OCI-LY7 (cell line): Measurements from ENCODE around the gene GLO1. TPM values are rescaled to one million over a fixed set of nuclear protein-coding genes. Genes with fewer than 3 reads are reported as not detected.

Experiments used
- BruUV-seq: library from RNA; stranded (reverse); fragments of 400-500 nt; replicated peaks from 2 replicates; lab custom pipeline; 2021; lab: Mats Ljungman, UMichigan
- CTCF ChIA-PET: fragments of 300-600 bp; sonication (Branson Sonifier 250); formaldehyde crosslinking; loops from one replicate; lab custom pipeline; 2022; ENCODE audit warnings: antibody characterized with exemption; ENCODE audit not compliant: unreplicated experiment; lab: Charles Lee
- POLR2A ChIA-PET: fragments of 300-600 bp; sonication (Branson Sonifier 250); formaldehyde crosslinking; loops from one replicate; lab custom pipeline; 2022; ENCODE audit warnings: antibody characterized with exemption; lab: Charles Lee
- DNase-seq: peaks from one replicate; pipeline ENCODE4 v3.0.0-alpha.2; 2015; ENCODE audit warnings: low spot score
- H2AFZ ChIP-seq: fragments of 200-600 bp; sonication (generic), shearing (Covaris generic); 2 replicates; pipeline ENCODE4 v1.6.1; 2014; ENCODE audit warnings: mild to moderate bottlenecking, antibody characterized with exemption, low read length, moderate library complexity
- H3K27ac ChIP-seq: fragments of 200-600 bp; sonication (generic); 2 replicates; pipeline ENCODE4 v1.5.1; 2014; ENCODE audit warnings: mixed run types, low read depth, mild to moderate bottlenecking, moderate library complexity, low read length, inconsistent platforms; ENCODE audit not compliant: poor library complexity, severe bottlenecking
- H3K36me3 ChIP-seq: fragments of 200-600 bp; sonication (generic); 2 replicates; pipeline ENCODE4 v1.6.1; 2014; ENCODE audit warnings: mild to moderate bottlenecking, antibody characterized with exemption, low read length, moderate library complexity, mixed read lengths; ENCODE audit not compliant: insufficient read depth
- H3K4me1 ChIP-seq: fragments of 200-600 bp; sonication (generic); 2 replicates; pipeline ENCODE4 v1.5.1; 2014; ENCODE audit warnings: mild to moderate bottlenecking, low read length; ENCODE audit not compliant: insufficient read depth, poor library complexity, severe bottlenecking
- H3K4me2 ChIP-seq: fragments of 200-600 bp; sonication (generic); 2 replicates; pipeline ENCODE4 v1.6.1; 2014; ENCODE audit warnings: mild to moderate bottlenecking, low read length
- H3K4me3 ChIP-seq: fragments of 200-600 bp; sonication (generic); 2 replicates; pipeline ENCODE4 v1.5.1; 2014; ENCODE audit warnings: mild to moderate bottlenecking, low read depth, low read length; ENCODE audit not compliant: poor library complexity, severe bottlenecking
- H3K79me2 ChIP-seq: fragments of 200-600 bp; sonication (generic); 2 replicates; pipeline ENCODE4 v1.6.1; 2016; ENCODE audit warnings: low read depth, mild to moderate bottlenecking, low read length, moderate library complexity, mixed read lengths; ENCODE audit not compliant: insufficient read depth
- H3K9me2 ChIP-seq: fragments of 200-600 bp; sonication (generic); 2 replicates; pipeline ENCODE4 v1.6.1; 2016; ENCODE audit warnings: mild to moderate bottlenecking, low read length, mixed read lengths; ENCODE audit not compliant: insufficient read depth
- H3K9me3 ChIP-seq: fragments of 200-600 bp; sonication (generic); 2 replicates; pipeline ENCODE4 v1.6.1; 2014; ENCODE audit warnings: mild to moderate bottlenecking, mixed run types, low read length, mixed read lengths
- H4K20me1 ChIP-seq: fragments of 200-600 bp; sonication (generic); 2 replicates; pipeline ENCODE4 v1.6.1; 2014; ENCODE audit warnings: mild to moderate bottlenecking, antibody characterized with exemption, low read length, moderate library complexity, mixed read lengths; ENCODE audit not compliant: insufficient read depth
- EZH2phosphoT487 ChIP-seq: fragments of 200-600 bp; sonication (generic); IDR thresholded peaks from 2 replicates; pipeline ENCODE4 v1.6.1; 2018; ENCODE audit warnings: low read depth, borderline replicate concordance, mild to moderate bottlenecking, mixed run types, antibody characterized with exemption, low read length, moderate library complexity, mixed read lengths
- intact Hi-C: fragments of 100-400 bp; cut with micrococcal nuclease; formaldehyde crosslinking; loops from one replicate; pipeline ENCODE4 v1.10.0; 2022; ENCODE audit not compliant: unreplicated experiment
- total RNA-seq, 2 experiments: library from RNA; depleted of rRNA in 1 of 2; stranded (reverse); fragments of >200 nt in 1 of 2; shearing (Covaris generic) in 1 of 2; gene quantifications; 2 replicates each; pipeline ENCODE4 v1.2.3, GENCODE V29; 2014 to 2022
- TF ChIP-seq, protein P1 (sequence below): fragments of 200-600 bp; sonication (generic); conservative IDR thresholded peaks from 2 replicates; pipeline ENCODE4 v1.5.1; 2014; ENCODE audit warnings: mild to moderate bottlenecking, antibody characterized with exemption, low read length, moderate library complexity, mixed read lengths

Gene GLO1
- total RNA-seq, 2 experiments from 2014 or later = 92.2 to 93.2 TPM

DNA sequence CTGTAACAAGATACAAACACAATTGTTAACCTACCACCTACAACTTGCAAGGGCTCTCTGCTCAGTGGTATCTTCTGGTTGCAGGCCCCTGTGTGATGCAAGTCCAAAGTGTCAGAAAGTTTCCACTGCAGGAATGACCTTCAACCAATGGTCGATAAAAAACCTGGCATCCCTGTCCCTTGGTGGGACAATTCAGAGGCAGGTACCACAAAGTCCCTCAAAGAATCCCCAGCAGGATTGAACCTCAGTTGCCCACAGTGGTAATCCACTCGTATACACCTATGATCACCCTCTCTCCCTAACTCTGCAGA lies 15.9 kb downstream of the GLO1 start:
- no peak overlapping the region for H2AFZ ChIP-seq
- no peak for DNase-seq
- TF ChIP-seq, protein P1, sequence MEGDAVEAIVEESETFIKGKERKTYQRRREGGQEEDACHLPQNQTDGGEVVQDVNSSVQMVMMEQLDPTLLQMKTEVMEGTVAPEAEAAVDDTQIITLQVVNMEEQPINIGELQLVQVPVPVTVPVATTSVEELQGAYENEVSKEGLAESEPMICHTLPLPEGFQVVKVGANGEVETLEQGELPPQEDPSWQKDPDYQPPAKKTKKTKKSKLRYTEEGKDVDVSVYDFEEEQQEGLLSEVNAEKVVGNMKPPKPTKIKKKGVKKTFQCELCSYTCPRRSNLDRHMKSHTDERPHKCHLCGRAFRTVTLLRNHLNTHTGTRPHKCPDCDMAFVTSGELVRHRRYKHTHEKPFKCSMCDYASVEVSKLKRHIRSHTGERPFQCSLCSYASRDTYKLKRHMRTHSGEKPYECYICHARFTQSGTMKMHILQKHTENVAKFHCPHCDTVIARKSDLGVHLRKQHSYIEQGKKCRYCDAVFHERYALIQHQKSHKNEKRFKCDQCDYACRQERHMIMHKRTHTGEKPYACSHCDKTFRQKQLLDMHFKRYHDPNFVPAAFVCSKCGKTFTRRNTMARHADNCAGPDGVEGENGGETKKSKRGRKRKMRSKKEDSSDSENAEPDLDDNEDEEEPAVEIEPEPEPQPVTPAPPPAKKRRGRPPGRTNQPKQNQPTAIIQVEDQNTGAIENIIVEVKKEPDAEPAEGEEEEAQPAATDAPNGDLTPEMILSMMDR = no peak
- TF ChIP-seq EZH2phosphoT487 = no peak
- no TSS peak for BruUV-seq
- H3K4me1 ChIP-seq = peaks cover 9% of the 10 kb centered on the region
- H3K9me3 ChIP-seq = no peaks in the 10 kb centered on the region
- peaks cover 42% of the 10 kb centered on the region; the same call in 1 of the 2 replicates for H3K79me2 ChIP-seq
- no peak overlapping the region for H3K27ac ChIP-seq
- no peaks in the 10 kb centered on the region for H3K9me2 ChIP-seq
- no peak overlapping the region for H3K4me2 ChIP-seq
- H3K36me3 ChIP-seq = peaks cover 55% of the 10 kb centered on the region
- no peak overlapping the region for H3K4me3 ChIP-seq
- intact Hi-C loops = no loop called here
- ChIA-PET POLR2A (interaction anchor here (1.0 kb wide), 1 partner anchor 16 kb away, joined by 3 read pairs; the partner anchor contains the start of gene GLO1), CTCF (no interaction called here)
- peaks cover 19% of the 10 kb centered on the region for H4K20me1 ChIP-seq

DNA sequence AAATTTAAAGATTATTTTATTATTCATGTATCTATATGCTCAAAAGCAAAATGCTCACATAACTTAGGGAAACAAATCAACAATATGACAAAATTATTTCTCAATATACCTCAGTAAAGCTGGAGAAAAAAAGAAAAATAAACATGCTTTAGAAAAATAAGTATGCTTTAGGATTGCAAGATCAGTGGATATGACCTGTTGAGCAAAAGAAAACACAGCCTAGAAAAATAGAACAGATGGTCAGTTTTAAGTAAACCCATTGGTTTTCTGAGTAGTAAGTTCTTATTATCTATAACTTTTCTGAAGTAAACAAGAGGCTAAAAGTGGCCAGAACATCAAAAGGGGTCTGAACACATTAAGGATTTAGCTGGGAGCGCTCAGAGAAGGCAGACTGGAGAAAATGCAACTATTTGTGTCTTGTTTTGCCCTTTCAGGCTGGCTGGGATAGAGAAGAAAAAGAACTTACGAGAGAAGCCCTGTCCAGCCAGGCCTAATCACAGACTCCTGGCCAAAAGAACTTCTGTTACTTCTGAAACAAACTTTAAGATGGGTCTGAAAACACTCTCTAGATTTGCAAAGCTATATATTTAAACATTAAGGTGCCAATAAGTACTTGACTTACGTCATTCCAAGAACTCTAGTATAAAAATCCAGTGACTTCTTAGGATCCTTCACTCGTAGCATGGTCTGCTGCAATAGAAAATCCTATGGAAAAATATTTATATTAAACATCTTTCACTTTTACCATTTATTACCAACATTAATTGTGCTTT lies 16.5 kb downstream of the GLO1 start:
- H3K4me2 ChIP-seq = no peak overlapping the region
- no peak overlapping the region for H3K27ac ChIP-seq
- H3K4me1 ChIP-seq = peaks cover 9% of the 10 kb centered on the region
- ChIA-PET CTCF (no interaction called here), POLR2A (interaction anchor here (1.0 kb wide), 1 partner anchor 16 kb away, joined by 3 read pairs; the partner anchor contains the start of gene GLO1)
- no peak overlapping the region for H3K4me3 ChIP-seq
- H3K9me2 ChIP-seq = no peaks in the 10 kb centered on the region
- no peaks in the 10 kb centered on the region for H3K9me3 ChIP-seq
- BruUV-seq = no TSS peak
- no peak overlapping the region for H2AFZ ChIP-seq
- intact Hi-C loops = no loop called here
- no peak for TF ChIP-seq EZH2phosphoT487
- TF ChIP-seq, protein P1 = no peak
- H3K79me2 ChIP-seq = peaks cover 38% of the 10 kb centered on the region; the same call in 1 of the 2 replicates
- H4K20me1 ChIP-seq = peaks cover 19% of the 10 kb centered on the region
- H3K36me3 ChIP-seq = peaks cover 61% of the 10 kb centered on the region
- DNase-seq = no peak

DNA sequence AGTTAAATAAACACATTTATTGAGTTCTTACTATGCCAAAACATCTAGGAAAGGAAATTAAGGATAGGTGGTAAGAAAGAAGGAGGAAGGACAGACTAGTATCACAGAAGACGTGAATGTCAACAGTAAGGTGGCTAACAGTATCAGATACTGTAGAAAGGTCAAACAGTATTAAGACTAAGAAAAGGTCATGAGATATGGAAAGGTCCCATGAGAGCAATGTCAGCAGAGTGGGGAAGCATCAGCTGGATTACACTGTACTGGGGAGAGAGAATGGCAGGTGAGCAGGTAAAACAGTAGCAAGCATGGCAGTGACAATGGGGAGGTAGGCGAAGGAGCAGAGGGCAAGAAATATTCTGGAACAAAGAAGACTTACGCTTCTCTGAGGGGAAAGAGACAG lies 18.0 kb downstream of the GLO1 start:
- H3K79me2 ChIP-seq = peaks cover 25% of the 10 kb centered on the region; the same call in 1 of the 2 replicates

More for the DNA sequence above, 18.0 kb downstream of the GLO1 start:
- Histone ChIP-seq H3K9me3 (no peaks in the 10 kb centered on the region), H3K4me3 (no peak overlapping the region), H4K20me1 (peaks cover 19% of the 10 kb centered on the region), H3K4me2 (no peak overlapping the region), H3K36me3 (peaks cover 74% of the 10 kb centered on the region), H3K9me2 (no peaks in the 10 kb centered on the region), H2AFZ (no peak overlapping the region), H3K4me1 (peaks cover 9% of the 10 kb centered on the region), H3K27ac (no peak overlapping the region)
- DNase-seq = no peak
- ChIA-PET POLR2A (interaction anchor here (1.1 kb wide), 1 partner anchor 19 kb away, joined by 5 read pairs; no protein-coding TSS in a partner anchor), CTCF (no interaction called here)
- TF ChIP-seq EZH2phosphoT487 = no peak
- TF ChIP-seq, protein P1 = no peak
- no TSS peak for BruUV-seq
- intact Hi-C loops = no loop called here
